BE2C (cell line): ENCODE results near the gene LYG2.
"Not testable (repeated sequence)": the region's sequence is repeated elsewhere in the genome, so short reads cannot be mapped to it uniquely, and the experiment has no call there.

Experiments used
- DNase-seq: peaks from one replicate; pipeline ENCODE4 v3.0.0-alpha.2; 2020
- H3K27me3 ChIP-seq: fragments of 250-450 bp; sonication (Bioruptor Pico); 2 replicates; pipeline ENCODE4 v1.5.1; 2020; ENCODE audit warnings: mild to moderate bottlenecking
- H3K36me3 ChIP-seq: fragments of 250-450 bp; sonication (Bioruptor Pico); 2 replicates; pipeline ENCODE4 v1.5.1; 2020; ENCODE audit warnings: mild to moderate bottlenecking
- H3K4me1 ChIP-seq: fragments of 250-450 bp; sonication (Bioruptor Pico); 2 replicates; pipeline ENCODE4 v1.5.1; 2020
- H3K4me3 ChIP-seq: 2 replicates; pipeline ENCODE4 v1.5.1; 2011; ENCODE audit warnings: low read depth, low read length
- H3K9me3 ChIP-seq: fragments of 250-450 bp; sonication (Bioruptor Pico); 2 replicates; pipeline ENCODE4 v1.5.1; 2020
- CTCF ChIP-seq: IDR thresholded peaks from 2 replicates; pipeline ENCODE4 v1.5.1; 2012; ENCODE audit warnings: mild to moderate bottlenecking, low read depth, low read length

LYG2 gene

GRCh38 chr2:99249951-99250350 is 5.5 kb downstream of the LYG2 start:
- no peak for TF ChIP-seq CTCF
- DNase-seq = no peak
- Histone ChIP-seq H3K27me3 (no peaks in the 10 kb centered on the region), H3K4me1 (no peaks in the 10 kb centered on the region), H3K4me3 (no peak overlapping the region), H3K36me3 (no peaks in the 10 kb centered on the region), H3K9me3 (no peaks in the 10 kb centered on the region)

GRCh38 chr2:99242151-99242550 is 13.3 kb downstream of the LYG2 start:
- Histone ChIP-seq H3K9me3 (no peaks in the 10 kb centered on the region), H3K36me3 (no peaks in the 10 kb centered on the region), H3K27me3 (no peaks in the 10 kb centered on the region), H3K4me3 (no peak overlapping the region), H3K4me1 (no peaks in the 10 kb centered on the region)
- no peak for DNase-seq
- TF ChIP-seq CTCF = no peak

GRCh38 chr2:99240431-99240830 is 15.0 kb downstream of the LYG2 start:
- H3K9me3 ChIP-seq = no peaks in the 10 kb centered on the region
- no peak for DNase-seq

GRCh38 chr2:99238599-99238998 is 16.9 kb downstream of the LYG2 start:
- TF ChIP-seq CTCF = no peak
- H3K4me1 ChIP-seq = no peaks in the 10 kb centered on the region
- no peaks in the 10 kb centered on the region for H3K9me3 ChIP-seq
- no peaks in the 10 kb centered on the region for H3K27me3 ChIP-seq
- H3K36me3 ChIP-seq = no peaks in the 10 kb centered on the region
- no peak for DNase-seq
- H3K4me3 ChIP-seq = no peak overlapping the region

More at GRCh38 chr2:99240431-99240830, 15.0 kb downstream of the LYG2 start:
- H3K4me1 ChIP-seq = no peaks in the 10 kb centered on the region
- no peak for TF ChIP-seq CTCF
- no peaks in the 10 kb centered on the region for H3K27me3 ChIP-seq
- no peak overlapping the region for H3K4me3 ChIP-seq
- no peaks in the 10 kb centered on the region for H3K36me3 ChIP-seq

GRCh38 chr2:99233177-99233576 is 22.3 kb downstream of the LYG2 start:
- H3K9me3 ChIP-seq, H3K36me3 ChIP-seq, DNase-seq, H3K27me3 ChIP-seq, H3K4me3 ChIP-seq, H3K4me1 ChIP-seq: not testable (repeated sequence)

GRCh38 chr2:99217929-99218501 is 37.5 kb downstream of the LYG2 start:
- Histone ChIP-seq H3K9me3 (no peaks in the 10 kb centered on the region), H3K4me1 (no peaks in the 10 kb centered on the region), H3K36me3 (no peaks in the 10 kb centered on the region), H3K27me3 (no peaks in the 10 kb centered on the region), H3K4me3 (no peak overlapping the region)
- DNase-seq = no peak
- no peak for TF ChIP-seq CTCF

- no peak for DNase-seq
- Histone ChIP-seq H3K27me3 (no peaks in the 10 kb centered on the region), H3K9me3 (no peaks in the 10 kb centered on the region), H3K36me3 (no peaks in the 10 kb centered on the region), H3K4me1 (no peaks in the 10 kb centered on the region), H3K4me3 (no peak overlapping the region)
- no peak for TF ChIP-seq CTCF
These were observed 39.4 kb downstream of the LYG2 start for GRCh38 chr2:99216096-99216495.
